A172 (cell line): ENCODE data around the gene USP25. TPM values are rescaled to one million over a fixed set of nuclear protein-coding genes. Genes with fewer than 3 reads are reported as not detected.

ENCODE experiments used
- DNase-seq: peaks from one replicate; pipeline ENCODE4 v3.0.0-alpha.2; 2015; ENCODE audit warnings: low spot score
- total RNA-seq: library from RNA; depleted of rRNA; stranded (reverse); fragments of >200 nt; shearing (Covaris generic); gene quantifications from 2 replicates; pipeline ENCODE4 v1.2.3, GENCODE V29; 2014

Gene USP25
- total RNA-seq, 1 experiment from 2014 or later = 34.1 TPM

DNA sequence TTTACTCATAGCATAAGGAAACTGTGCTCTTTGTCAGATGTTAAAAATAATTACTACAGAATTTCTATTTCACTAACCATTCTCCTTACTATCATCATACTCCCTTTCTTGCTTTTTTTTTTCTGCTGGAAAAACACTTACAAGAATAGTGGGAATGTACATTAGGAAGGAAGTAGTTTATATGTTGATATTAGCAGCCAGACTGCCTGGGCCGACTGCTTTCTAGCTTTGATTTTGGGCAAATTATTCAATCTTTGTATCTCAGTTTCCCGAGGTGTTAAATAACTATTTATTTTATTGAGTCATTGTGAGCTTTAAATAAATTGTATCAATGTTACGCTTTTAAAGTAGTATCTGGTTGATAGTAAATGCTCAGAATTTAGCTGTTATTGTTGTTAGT lies 122.4 kb downstream of the USP25 start:
- no peak for DNase-seq

DNA sequence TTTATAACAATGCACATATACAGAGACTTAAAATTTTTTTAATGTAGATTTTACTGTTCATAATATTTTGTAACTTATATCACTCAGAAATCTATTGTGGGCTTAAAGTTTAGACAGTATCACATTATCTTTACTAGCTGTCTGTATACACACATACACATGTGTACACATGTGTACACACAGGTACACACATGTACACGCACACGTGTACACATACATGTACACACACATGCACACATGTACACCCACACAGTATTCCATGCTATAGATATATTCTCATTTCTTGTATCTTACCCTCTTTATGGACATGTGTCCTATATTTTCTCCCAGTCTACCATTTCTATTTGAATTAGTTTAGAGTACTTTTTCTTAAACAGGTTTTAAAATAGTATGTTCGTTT lies 123.3 kb downstream of the USP25 start:
- no peak for DNase-seq

DNA sequence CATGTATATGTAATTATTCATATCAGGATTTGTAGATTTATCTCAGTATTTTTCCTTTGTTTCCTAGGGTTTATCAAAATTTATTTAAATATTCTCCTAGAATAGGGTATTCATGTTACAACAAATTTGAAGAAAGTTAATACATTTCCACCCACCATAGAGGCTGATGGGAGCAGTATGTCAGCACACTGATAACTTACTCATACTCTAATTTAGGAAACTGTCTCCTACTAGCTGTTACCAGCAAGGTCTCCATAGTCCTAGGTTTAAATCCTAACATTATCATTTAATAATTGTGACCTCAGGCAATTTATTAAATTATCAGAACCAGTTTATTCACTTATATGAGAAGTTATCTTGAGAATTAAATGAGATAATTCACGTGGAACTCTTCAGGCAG lies 127.0 kb downstream of the USP25 start:
- no peak for DNase-seq

DNA sequence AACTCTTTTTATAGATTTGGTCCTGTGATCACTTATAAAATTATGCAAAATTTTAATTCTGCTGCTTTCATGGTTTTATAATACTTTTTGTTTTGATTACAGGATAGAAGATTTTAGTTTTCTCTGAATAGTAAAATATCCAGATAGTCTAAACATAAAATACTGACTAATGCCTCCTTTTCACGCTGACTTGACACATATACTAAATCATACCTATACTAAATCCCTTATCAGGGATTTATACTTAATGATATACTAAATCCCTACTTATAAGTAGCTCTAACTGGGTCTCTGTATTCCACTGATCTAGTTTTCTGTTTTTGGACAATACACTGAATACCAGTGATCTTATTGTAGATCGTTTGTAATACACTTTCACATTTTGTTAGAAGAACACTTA lies 128.0 kb downstream of the USP25 start:
- no peak for DNase-seq

DNA sequence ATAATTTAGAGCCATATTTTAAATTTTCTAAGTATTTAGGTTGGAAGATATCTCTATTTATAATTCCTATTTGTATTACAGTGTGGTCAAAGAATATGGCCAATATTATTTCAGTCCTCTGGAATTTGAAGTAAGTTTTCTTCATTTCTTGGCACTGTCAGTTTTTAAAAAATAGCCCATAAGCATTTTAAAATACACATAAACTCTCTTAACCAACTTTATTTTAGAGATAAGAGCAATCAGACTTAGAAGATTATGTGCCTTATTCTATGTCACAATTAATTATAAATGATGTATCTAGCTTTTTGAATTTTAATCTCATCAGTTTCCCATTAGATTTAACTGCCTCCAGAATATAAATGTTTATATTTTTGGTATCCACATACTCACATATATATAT lies 130.8 kb downstream of the USP25 start:
- DNase-seq = no peak

DNA sequence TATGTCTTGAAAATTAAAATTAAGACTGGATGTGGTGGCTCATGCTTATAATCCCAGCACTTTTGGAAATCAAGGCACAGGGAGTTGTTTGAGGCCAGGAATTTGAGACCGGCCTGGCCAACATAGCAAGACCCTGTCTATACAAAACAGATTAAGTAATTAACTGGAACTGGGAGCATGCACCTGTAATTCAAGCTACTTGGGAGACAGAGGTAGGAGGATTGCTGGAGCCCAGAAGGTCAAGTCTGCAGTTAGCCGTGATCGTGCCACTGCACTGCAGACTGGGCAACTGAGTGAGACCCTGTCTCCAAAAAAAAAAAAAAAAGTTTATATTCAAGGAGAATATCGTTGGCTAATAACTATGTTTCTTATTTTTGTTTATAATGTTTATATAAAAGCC lies 139.2 kb downstream of the USP25 start:
- no peak for DNase-seq

DNA sequence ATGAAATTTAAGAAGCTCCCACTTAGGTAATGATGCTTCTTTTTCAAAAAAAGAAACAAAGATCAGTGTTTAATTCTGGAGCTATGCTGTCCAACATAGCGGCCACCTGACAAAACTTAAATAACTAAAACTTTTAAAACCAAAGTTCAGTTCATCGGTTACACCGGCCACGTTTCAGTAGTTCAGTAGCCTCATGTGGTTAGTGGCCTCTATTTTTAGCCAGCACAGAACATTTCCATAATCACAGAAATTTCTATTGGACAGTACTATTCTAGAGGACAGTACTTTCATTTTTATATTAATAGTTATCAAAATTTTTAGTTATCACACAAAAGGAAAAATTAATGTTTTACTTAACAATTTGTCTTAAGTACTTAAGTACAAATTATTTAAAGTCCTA lies 141.0 kb downstream of the USP25 start:
- DNase-seq = no peak

DNA sequence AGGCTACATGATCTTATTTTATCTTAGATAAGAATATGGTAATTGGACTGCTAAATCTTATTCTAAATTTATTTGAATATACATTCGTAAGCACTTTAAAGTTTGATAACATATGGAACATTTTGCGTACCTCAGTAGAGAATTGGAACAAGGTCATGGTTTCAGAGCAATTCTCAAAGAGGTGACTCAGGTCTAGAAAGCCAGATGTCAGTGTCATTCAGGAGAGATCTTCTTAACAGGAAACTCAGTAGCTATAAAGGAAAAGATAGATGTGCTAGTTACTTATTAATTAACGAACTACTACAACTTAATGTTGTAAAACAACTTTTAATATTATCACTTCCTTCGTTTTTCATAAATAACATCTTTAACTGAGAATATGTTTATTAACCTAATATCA lies 142.5 kb downstream of the USP25 start:
- DNase-seq = no peak

DNA sequence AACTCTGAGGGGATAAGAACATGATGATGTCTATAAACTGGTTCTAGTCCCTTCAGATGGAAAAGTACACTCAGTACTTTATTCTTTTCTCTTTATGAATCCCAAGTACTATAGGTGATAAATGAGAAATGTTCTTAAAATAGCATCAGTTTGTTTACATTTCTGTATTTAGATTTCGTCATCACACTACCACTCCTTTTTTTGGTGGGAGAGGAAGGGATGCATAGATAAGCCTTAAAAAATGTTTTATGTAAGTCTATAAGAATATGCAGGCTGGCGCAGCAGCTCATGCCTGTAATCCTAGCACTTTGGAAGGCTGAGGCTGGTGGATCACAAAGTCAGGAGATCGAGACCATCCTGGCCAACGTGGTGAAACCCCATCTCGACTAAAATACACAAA lies 144.8 kb downstream of the USP25 start:
- DNase-seq = no peak

DNA sequence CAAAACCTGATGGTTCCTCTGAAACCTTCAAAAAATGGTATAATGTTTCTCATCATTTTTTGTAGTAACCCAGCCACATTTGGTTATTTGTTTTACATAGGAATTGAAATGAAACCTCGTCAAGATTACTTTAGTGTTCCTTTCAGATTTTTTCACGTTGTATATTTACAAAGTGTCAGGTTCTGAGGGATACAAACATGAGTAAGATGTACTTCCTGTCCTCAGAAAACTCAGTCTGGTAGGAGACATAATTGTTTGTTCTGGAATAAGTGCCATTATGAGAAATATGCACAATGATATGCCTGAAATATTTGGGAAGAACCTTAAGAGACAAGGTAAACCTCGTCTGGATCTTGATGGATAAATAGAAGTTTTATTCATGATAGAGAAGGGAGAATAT lies 145.5 kb downstream of the USP25 start:
- DNase-seq = no peak

DNA sequence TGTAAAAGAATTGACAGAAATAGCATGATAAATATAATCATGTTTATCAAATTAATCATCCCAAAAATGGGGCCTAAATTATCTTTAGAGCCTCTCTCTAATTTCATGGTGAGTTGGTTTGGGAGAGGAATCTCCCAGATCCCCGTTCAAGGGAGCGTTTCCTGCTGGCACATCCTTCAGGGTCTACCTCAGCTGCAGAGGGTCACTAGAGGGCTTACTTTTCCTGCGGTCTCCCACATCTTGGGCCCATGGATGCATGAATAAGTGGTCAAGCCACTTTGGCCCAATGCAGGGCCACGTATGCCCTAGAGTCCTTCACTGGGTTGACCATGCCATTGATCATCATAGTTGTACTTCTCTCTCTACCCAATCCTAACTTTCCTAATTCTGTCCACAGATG lies 164.1 kb downstream of the USP25 start:
- no peak for DNase-seq

DNA sequence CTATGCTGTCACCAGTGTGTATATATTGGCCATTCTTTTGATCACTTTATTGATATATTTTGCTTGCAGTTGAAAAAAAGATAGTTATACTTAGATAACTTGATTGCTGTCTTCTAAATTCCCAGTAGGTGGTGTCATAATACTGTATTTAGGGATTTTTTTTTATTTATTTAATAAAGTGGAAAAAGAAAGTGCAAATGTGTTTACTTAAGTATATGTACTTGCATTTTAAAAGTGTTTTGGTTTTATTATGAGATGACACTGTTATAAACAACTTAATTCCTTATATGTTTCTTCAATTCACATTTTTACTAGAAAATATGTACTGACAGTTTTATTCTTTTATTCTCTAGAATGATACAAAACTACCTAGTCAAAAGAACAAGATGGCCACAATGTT lies 164.8 kb downstream of the USP25 start:
- DNase-seq = peak; percentile 27

DNA sequence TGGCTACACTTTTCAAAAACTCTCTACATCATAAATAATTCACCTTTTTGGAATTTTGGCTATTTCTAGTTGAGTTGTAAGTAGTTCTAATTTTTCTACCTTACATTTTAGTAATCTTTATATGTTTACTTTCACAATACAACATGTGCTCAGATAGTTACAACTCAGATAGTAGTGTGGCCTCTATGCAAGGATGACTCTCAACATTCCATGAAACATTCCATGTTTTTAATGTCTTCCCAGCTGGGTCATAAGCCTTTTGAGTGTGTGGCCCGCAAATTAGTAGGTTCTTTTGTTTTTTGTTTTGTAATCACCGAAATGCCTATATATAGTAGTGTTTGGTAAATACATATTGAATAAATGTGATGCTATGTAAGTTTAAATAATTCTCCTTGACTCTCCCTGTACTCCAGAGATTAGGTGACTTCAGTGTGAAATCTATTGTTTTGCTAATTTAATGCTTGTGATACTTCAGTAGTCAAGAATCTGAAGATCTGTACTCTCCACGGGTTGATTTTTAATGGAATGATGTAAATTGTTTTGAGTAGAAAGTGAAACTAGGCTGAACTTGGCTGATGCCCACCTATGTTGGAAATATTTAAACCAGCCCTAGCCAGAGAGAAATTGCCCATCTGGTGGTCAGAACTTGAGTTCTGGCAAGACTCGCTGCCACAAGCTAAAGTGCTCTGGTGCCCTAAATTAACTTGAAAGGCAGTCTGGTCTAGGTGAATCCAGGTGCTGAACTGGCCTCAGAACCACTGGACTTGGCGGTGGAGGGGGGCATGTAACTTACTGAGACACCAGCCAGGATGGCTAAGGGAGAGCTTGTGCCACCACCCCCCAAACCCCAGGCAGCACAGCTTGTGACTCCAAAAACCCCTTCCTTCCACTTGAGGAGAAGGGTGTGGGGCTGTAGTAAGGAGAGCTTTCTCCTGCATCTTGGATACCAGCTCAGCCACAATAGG lies 165.6 kb downstream of the USP25 start:
- DNase-seq = no peak

DNA sequence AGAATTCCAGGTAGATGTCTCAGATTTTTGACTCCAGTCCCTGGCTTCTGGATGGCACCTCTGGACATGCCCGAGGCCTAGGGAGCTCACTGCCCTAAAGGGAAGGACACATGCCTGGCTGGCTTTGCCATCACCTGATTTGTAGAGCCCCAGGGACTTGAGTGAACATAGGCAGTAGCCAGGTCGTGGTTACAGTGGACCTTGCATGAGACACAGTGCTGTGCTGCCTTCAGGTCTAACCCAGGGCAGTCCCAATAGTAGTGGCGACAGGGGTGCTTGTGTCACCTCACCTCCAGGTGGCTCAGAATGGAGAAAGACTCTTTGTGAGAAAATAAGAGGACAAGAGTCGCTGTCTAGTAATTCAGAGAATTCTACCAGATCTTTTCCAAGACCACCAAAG lies 166.7 kb downstream of the USP25 start:
- no peak for DNase-seq

DNA sequence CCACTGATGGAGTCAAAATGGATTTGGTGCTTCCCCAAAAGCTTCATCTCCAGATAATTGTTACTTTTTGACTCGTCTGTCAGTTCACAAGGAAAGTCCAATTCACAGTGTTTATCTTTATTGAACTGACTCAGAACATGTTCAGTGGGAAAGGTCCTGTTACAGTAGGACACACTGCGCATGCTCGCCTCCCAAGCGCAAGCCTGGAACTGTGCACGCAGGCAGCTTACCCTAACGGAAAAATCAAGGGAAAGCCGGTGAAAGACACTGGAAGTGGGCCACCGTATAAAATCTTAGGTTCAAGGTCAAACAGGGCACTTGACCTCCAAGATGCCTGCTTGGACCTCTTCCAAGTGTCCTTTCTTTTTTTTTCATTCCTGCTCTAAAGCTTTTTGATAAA lies 174.6 kb downstream of the USP25 start:
- no peak for DNase-seq

DNA sequence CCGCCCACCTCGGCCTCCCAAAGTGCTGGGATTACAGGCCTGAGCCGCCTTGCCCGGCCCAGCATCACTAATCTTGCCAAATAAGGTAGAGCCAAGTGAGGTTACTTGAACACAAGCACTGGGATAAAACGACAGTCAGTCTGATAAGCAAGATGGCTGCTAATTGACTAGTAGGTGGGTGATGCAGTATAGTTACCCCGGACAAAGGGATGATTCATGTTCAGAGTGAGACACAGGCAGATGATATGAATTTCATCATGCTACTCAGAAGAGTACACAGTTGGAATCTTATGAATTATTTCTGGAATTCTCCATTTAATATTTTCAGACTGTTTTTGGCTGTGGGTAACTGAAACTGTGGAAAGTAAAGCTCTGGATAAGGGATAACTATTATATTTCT lies 178.4 kb downstream of the USP25 start:
- peak; percentile 16 for DNase-seq

DNA sequence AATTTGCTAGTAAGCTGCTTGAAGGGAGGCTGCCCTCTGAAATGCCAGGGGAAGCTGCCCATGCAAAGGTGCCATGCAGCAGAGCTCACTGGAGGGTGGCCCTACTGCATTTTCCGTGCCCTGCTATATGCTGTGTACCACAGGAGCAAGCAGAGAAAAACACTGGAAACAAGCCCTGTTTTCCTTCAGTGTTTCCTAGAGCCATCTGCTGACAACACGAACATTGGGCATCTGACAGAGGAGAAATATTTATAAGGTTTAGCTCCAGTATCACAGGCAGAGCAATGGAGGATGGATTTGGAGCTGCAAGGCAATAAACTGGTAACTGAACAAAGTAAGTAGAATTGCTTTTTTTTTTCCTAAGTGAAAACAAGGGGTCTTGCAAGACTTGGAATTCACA lies 198.4 kb downstream of the USP25 start:
- DNase-seq = no peak

DNA sequence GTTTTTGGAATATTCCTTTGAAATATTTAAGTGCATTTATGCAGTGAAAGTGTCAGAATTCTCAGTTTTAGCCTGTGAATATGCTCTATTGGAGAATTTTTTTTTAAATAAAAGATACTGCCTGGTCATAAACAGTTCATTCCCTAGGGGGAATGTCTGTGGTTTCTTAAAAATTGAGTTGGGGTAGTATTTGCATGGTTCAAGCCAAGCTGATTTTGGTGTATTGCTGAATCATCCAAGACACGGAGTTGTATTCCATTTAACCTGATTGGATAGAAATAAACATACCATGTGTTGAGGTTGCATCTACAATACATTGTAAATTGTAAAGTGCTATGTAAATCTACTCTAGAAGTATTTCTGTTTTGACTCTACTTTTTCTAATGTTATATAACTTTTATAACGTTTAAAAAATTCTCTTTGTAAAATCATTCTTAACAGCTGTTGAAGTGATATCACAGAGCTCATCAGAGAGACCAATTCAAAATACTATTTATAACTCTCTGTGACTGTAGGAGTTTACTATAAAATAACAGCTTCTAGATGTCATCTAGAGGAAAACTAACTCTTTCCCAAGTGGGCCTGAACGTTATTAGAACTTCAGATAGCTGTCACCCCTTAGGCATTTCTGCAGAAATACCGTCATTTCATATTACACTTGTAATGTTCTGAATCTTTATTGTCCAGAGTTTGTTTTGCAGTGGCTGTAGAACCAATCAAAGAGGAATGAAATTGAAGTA lies 199.1 kb downstream of the USP25 start:
- no peak for DNase-seq

DNA sequence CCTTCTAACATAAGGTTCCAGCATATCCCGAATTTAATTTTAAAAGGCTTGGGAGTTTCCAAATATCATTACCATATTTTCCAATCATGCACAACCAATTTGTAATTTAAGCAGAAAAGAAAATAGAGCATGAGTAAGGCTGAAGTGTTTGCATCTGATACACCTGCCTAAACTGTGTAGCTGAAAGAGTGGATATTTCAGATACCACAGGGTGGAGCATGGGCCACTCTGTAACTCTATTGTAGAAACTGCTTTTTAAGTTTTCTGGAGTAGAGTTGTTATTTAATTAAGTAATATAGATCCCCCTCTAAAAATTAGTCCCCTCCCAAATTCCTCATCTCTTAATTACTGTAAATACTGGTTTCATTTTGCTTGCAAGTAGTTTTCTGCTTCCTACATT lies 199.8 kb downstream of the USP25 start:
- DNase-seq = no peak
